GM23338 (cell line): ENCODE data around the gene ZP2.

Experiments
- CREB1 ChIP-seq: fragments of 250-450 bp; sonication (Bioruptor Pico); IDR thresholded peaks from 2 replicates; pipeline ENCODE4 v1.5.0; 2020; ENCODE audit warnings: low read depth, mild to moderate bottlenecking, moderate library complexity
- CTCF ChIP-seq, 2 experiments: fragments of 200-600 bp in 1 of 2; sonication (generic) in 1 of 2; conservative IDR thresholded peaks; 2 replicates each; pipeline versions ENCODE4 v1.5.1 to v1.6.1; 2016 to 2017; ENCODE audit warnings: antibody characterized with exemption in 2 of 2, low read depth in 2 of 2, mild to moderate bottlenecking in 2 of 2, moderate library complexity in 1 of 2
- ETS1 ChIP-seq: IDR thresholded peaks from 2 replicates; pipeline ENCODE4 v1.6.1; 2016; ENCODE audit warnings: antibody characterized with exemption
- EZH2phosphoT487 ChIP-seq: fragments of 200-600 bp; sonication (generic); IDR thresholded peaks from one replicate; pipeline ENCODE4 v1.8.1; 2018; ENCODE audit warnings: antibody characterized with exemption; ENCODE audit not compliant: unreplicated experiment
- JUNB ChIP-seq: IDR thresholded peaks from one replicate; pipeline ENCODE4 v1.6.1; 2016; ENCODE audit warnings: antibody characterized with exemption; ENCODE audit not compliant: unreplicated experiment

GRCh38 chr16:21157632-21158031 lies 53.7 kb downstream of the ZP2 start:
- no peak for TF ChIP-seq CTCF (conservative IDR thresholded peaks at IDR 0.05; ENCODE audit: low read depth in 2 of 2)
- no peak for TF ChIP-seq EZH2phosphoT487
- TF ChIP-seq ETS1, result no peak
- no peak for TF ChIP-seq JUNB
- no peak for TF ChIP-seq CREB1 (CRISPR knock-in tag)
